IPS DF 4.7 (cell line): ENCODE results near the gene SHC1.

Experiments used
- DNase-seq: peaks from one replicate; pipeline ENCODE4 v3.0.0-alpha.2; 2013; ENCODE audit warnings: low spot score; ENCODE audit errors: extremely low read depth

The SHC1 gene

GRCh38 chr1:154958036-154958435 is 12.5 kb downstream of the SHC1 start:
- DNase-seq = no peak

- DNase-seq = no peak
Measured at GRCh38 chr1:154957091-154957657, 13.4 kb downstream of the SHC1 start.

GRCh38 chr1:154956544-154956941 is 14.0 kb downstream of the SHC1 start:
- DNase-seq = no peak

- no peak for DNase-seq
Measured at GRCh38 chr1:154955718-154956543, 14.6 kb downstream of the SHC1 start, which contains the start of gene PBXIP1. Gene PBXIP1, minus strand, starts transcription at chr1:154956099. Its CDS starts 2,378 bp downstream, at chr1:154953721.

GRCh38 chr1:154955039-154955717 is 15.4 kb downstream of the SHC1 start:
- no peak for DNase-seq

GRCh38 chr1:154954541-154954940 is 16.0 kb downstream of the SHC1 start:
- DNase-seq = no peak

GRCh38 chr1:154953611-154954038 is 16.9 kb downstream of the SHC1 start:
- no peak for DNase-seq

GRCh38 chr1:154952664-154953063 is 17.9 kb downstream of the SHC1 start:
- DNase-seq = no peak

GRCh38 chr1:154951901-154952657 is 18.5 kb downstream of the SHC1 start:
- DNase-seq = no peak

- no peak for DNase-seq
Measured at GRCh38 chr1:154948079-154948478, 22.5 kb downstream of the SHC1 start.

GRCh38 chr1:154945962-154946850 is 24.3 kb downstream of the SHC1 start:
- no peak for DNase-seq

- no peak for DNase-seq
Measured at GRCh38 chr1:154945160-154945961, 25.2 kb downstream of the SHC1 start.

- DNase-seq = no peak
Measured at GRCh38 chr1:154944401-154945159, 26.0 kb downstream of the SHC1 start.

GRCh38 chr1:154943649-154944400 is 26.7 kb downstream of the SHC1 start:
- no peak for DNase-seq

GRCh38 chr1:154941333-154942013 is 29.1 kb downstream of the SHC1 start:
- no peak for DNase-seq

GRCh38 chr1:154940651-154941194 is 29.8 kb downstream of the SHC1 start:
- no peak for DNase-seq

GRCh38 chr1:154940213-154940560 is 30.4 kb downstream of the SHC1 start:
- no peak for DNase-seq
